Renal pelvis (tissue), 4 donors: Measurements from ENCODE around the gene VEGFB. TPM values are rescaled to one million over a fixed set of nuclear protein-coding genes. Genes with fewer than 3 reads are reported as not detected.

Experiments
- DNase-seq: peaks from one replicate; pipeline ENCODE4 v3.0.0-alpha.2; 2013
- polyA plus RNA-seq, 3 donors: library from polyadenylated mRNA; unstranded; fragments of 120-200 nt; gene quantifications; one replicate each; pipeline ENCODE4 v1.2.1, GENCODE V29; 2013; ENCODE audit not compliant: insufficient read length in 3 of 3

VEGFB gene
- polyA plus RNA-seq, 3 donors = 92.3 to 102 (median 92.6) TPM

- DNase-seq = peak; percentile 40
Observed at GRCh38 chr11:64207256-64208085, 26.9 kb upstream of the VEGFB start.

- DNase-seq = no peak
Observed at GRCh38 chr11:64208086-64208795, 26.1 kb upstream of the VEGFB start.

- DNase-seq = no peak
Observed at GRCh38 chr11:64208796-64209562, 25.4 kb upstream of the VEGFB start.

GRCh38 chr11:64209563-64209843, 24.9 kb upstream of the VEGFB start:
- DNase-seq = no peak

- no peak for DNase-seq
Observed at GRCh38 chr11:64210301-64211020, 23.9 kb upstream of the VEGFB start.

GRCh38 chr11:64211181-64211872, 23.1 kb upstream of the VEGFB start:
- no peak for DNase-seq

GRCh38 chr11:64216879-64217278, 17.5 kb upstream of the VEGFB start:
- DNase-seq = no peak

- no peak for DNase-seq
Observed at GRCh38 chr11:64218628-64219353, 15.6 kb upstream of the VEGFB start.

GRCh38 chr11:64219354-64219684, 15.1 kb upstream of the VEGFB start:
- no peak for DNase-seq

GRCh38 chr11:64219755-64220154, 14.6 kb upstream of the VEGFB start:
- DNase-seq = no peak

- no peak for DNase-seq
Observed at GRCh38 chr11:64220271-64220670, 14.1 kb upstream of the VEGFB start.

GRCh38 chr11:64220798-64221197, 13.6 kb upstream of the VEGFB start:
- no peak for DNase-seq

- DNase-seq = no peak
Observed at GRCh38 chr11:64222651-64223000, 11.8 kb upstream of the VEGFB start.

- no peak for DNase-seq
Observed at GRCh38 chr11:64223001-64223651, 11.3 kb upstream of the VEGFB start.

- no peak for DNase-seq
Observed at GRCh38 chr11:64224151-64224890, 10.1 kb upstream of the VEGFB start.

- no peak for DNase-seq
Observed at GRCh38 chr11:64224891-64225607, 9.3 kb upstream of the VEGFB start.

GRCh38 chr11:64225608-64226506, 8.5 kb upstream of the VEGFB start, which contains the start of the genes NUDT22 and TRPT1:
NUDT22 (plus strand) TSS chr11:64226274; CDS start chr11:64226653, 379 bp downstream.
TRPT1 (minus strand) TSS chr11:64226186; CDS start chr11:64225860, 326 bp downstream.
- peak; percentile 88 for DNase-seq
